Measurements from ENCODE around the gene MYL5. TPM values are rescaled to one million over a fixed set of nuclear protein-coding genes. Genes with fewer than 3 reads are reported as not detected.

Gene MYL5
- total and polyA plus RNA-seq, 2 experiments from 2014 or later: 21.9 to 24.5 TPM

DNA sequence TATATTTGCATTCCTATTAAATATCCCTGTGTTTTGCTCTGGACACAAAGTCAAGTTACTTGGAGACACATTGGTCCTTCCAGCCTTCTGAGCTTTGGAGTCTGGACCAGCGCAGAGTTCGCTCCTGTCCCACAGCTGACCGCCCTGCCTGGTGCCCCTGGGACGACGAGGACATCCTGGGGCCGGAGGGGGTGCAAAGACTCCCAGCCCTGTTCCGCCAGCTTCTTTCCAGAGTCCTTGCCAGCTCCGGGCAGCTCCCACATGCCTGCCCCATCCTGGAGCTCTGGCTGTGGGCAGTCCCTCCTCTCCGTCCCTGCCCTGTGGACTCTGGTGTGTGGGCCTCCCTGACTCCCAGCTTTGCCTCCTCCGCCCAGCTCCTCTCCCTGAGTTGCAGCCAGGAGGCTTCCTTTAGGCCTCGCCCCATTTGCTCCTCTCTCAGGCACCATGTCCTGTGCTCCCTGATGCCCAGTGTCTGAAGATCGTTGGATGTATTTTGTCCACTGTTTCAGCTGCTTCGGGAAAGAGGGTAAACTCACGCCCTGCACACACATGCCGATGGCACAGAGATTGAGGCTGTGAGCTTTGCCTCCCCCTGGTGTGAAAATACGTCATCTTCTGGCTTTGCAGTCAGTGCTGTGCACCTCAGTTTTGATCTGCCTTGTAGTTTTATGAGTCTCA is 26.4 kb downstream of the MYL5 start:
- in situ Hi-C loops (cut with MboI): no loop called here
- Histone ChIP-seq H2AFZ (no peak overlapping the region), H3K79me2 (ENCODE audit: insufficient read depth) (peaks cover 1% of the 10 kb centered on the region), H3K27ac (no peak overlapping the region), H3K36me3 (ENCODE audit: low read depth) (no peaks in the 10 kb centered on the region), H3K9me2 (ENCODE audit: insufficient read depth) (no peaks in the 10 kb centered on the region), H3K4me1 (ENCODE audit: insufficient read depth) (no peaks in the 10 kb centered on the region), H4K20me1 (ENCODE audit: insufficient read depth) (no peaks in the 10 kb centered on the region), H3F3A (ENCODE audit: insufficient read depth) (no peaks in the 10 kb centered on the region), H3K4me3 (no peak overlapping the region), H3K4me2 (ENCODE audit: unreplicated experiment) (no peak overlapping the region), H3K27me3 (replicated peaks; ENCODE audit: insufficient read depth) (no peaks in the 10 kb centered on the region), H3K9ac (no peak overlapping the region), H3K9me3 (ENCODE audit: low read depth) (no peaks in the 10 kb centered on the region)
- TF ChIP-seq EZH2phosphoT487 (IDR thresholded peaks at IDR 0.05; ENCODE audit: insufficient read depth, low read depth) (no peak), EZH2 (IDR thresholded peaks at IDR 0.05; ENCODE audit: insufficient read depth, poor library complexity, severe bottlenecking) (no peak)
- WGBS, 2 experiments (ENCODE audit: low coverage in 1 of 2, low lambda C conversion rate in 2 of 2, missing lambda C conversion rate in 2 of 2): 68 to 71% methylated on average over 16 of the region's 16 CpGs
- no peak for DNase-seq

GRCh38 chr4:702618-703048 is 28.3 kb downstream of the MYL5 start:
- Histone ChIP-seq H3K27ac (no peak overlapping the region), H3K4me3 (no peak overlapping the region), H2AFZ (no peak overlapping the region), H3K79me2 (ENCODE audit: insufficient read depth) (peaks cover 20% of the 10 kb centered on the region), H3K9me3 (ENCODE audit: low read depth) (no peaks in the 10 kb centered on the region), H3K27me3 (replicated peaks; ENCODE audit: insufficient read depth) (no peaks in the 10 kb centered on the region), H4K20me1 (ENCODE audit: insufficient read depth) (no peaks in the 10 kb centered on the region), H3K4me2 (ENCODE audit: unreplicated experiment) (no peak overlapping the region), H3K9ac (no peak overlapping the region), H3K36me3 (ENCODE audit: low read depth) (no peaks in the 10 kb centered on the region), H3F3A (ENCODE audit: insufficient read depth) (no peaks in the 10 kb centered on the region), H3K4me1 (ENCODE audit: insufficient read depth) (no peaks in the 10 kb centered on the region), H3K9me2 (ENCODE audit: insufficient read depth) (no peaks in the 10 kb centered on the region)
- in situ Hi-C loops (cut with MboI): no loop called here
- 87 to 93% methylated on average over 7 of the region's 7 CpGs for WGBS, 2 experiments (ENCODE audit: low coverage in 1 of 2, low lambda C conversion rate in 2 of 2, missing lambda C conversion rate in 2 of 2)
- no peak for DNase-seq
- no peak for TF ChIP-seq EZH2phosphoT487 (IDR thresholded peaks at IDR 0.05; ENCODE audit: insufficient read depth, low read depth)
- no peak for TF ChIP-seq EZH2 (IDR thresholded peaks at IDR 0.05; ENCODE audit: insufficient read depth, poor library complexity, severe bottlenecking)

DNA sequence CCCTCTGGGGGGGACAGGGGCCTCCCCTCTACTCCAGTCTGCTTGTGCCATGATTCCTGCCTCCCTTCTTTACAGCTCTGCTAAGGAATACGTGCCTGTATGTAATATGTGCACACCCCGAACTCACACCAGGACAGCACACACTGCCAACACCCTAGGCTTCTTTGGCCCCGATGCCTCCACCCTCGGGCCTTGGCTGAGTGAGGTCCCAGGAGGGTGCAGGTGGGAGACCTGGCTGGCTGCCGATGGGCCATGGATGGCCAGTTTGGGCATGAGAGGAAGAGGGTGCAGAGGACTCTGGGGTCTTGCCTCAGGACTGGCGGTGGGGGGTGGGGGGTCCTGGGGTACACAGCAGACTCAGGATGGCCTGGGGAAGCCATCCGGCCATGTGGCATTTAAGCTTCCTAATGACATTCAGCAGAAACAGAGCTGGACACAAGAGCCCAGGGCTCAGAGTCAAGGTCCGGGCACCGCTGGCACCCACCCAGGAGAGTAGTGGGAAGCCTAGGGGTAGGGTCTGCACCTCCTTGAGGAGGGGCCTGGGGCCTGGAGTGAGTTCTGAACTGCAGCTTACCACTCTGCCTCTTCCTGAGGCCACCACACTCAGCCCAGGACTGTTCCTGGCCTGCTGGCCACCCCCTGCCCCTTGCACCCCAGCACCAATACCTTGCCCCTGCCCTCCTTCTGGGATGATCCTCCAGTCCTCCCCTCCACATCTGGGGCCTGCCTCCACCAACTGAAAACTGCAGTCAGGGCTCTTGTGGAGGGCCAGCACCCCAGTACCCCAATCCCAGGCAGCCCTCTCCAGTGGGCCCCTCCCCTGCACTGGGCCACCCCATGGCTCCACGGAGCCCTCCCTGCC is 29.2 kb downstream of the MYL5 start:
- no peak overlapping the region for H3K4me3 ChIP-seq
- WGBS, 2 experiments (ENCODE audit: low coverage in 1 of 2, low lambda C conversion rate in 2 of 2, missing lambda C conversion rate in 2 of 2): 84 to 90% methylated on average over 8 to 10 of the region's 10 CpGs
- H3K9me3 ChIP-seq (ENCODE audit: low read depth): no peaks in the 10 kb centered on the region
- H3K9ac ChIP-seq: no peak overlapping the region
- no peaks in the 10 kb centered on the region for H4K20me1 ChIP-seq (ENCODE audit: insufficient read depth)
- no peak overlapping the region for H3K27ac ChIP-seq
- H3K4me1 ChIP-seq (ENCODE audit: insufficient read depth): peaks cover 6% of the 10 kb centered on the region; the same call in 1 of the 2 replicates
- no peak for DNase-seq
- H3K27me3 ChIP-seq (replicated peaks; ENCODE audit: insufficient read depth): no peaks in the 10 kb centered on the region
- TF ChIP-seq EZH2phosphoT487 (IDR thresholded peaks at IDR 0.05; ENCODE audit: insufficient read depth, low read depth) (no peak), EZH2 (IDR thresholded peaks at IDR 0.05; ENCODE audit: insufficient read depth, poor library complexity, severe bottlenecking) (no peak)
- H2AFZ ChIP-seq: no peak overlapping the region
- no peaks in the 10 kb centered on the region for H3F3A ChIP-seq (ENCODE audit: insufficient read depth)
- H3K9me2 ChIP-seq (ENCODE audit: insufficient read depth): no peaks in the 10 kb centered on the region
- no peaks in the 10 kb centered on the region for H3K36me3 ChIP-seq (ENCODE audit: low read depth)
- in situ Hi-C loops (cut with MboI): no loop called here
- H3K4me2 ChIP-seq (ENCODE audit: unreplicated experiment): no peak overlapping the region
- peaks cover 30% of the 10 kb centered on the region for H3K79me2 ChIP-seq (ENCODE audit: insufficient read depth)

DNA sequence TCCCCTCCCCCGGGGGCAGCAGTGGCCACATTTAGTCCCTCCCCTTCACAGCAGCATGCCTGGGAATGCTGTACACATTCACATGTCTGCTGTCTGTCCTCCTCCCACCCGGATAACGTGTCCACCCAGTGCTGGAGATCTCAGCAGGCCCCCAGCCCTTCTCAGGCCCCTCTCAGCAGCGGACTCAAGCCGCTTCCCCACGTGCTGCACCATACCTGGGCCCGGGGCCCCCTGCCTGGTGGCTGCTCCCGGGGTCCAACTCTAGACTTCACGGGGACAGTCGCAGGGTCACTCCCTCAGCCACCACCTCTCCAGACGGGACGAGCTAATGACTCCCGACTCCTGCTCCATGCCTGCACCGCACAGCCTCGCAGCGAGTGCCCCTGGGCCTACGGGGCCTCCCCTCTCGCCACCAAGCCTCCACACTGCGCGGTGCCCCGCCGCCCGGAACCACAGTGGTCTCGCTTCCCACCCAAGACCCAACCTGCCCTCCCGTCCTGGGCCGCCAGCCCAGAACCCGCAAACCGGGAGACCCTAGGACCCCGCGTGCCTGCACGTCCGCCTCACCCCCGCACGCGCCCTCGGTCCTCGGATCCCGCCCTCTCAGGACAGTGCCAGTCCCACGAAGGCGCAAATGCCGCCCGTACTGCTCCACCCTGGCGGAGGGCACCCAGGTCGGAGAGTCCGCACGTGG is 30.0 kb downstream of the MYL5 start:
- no peaks in the 10 kb centered on the region for H3K9me2 ChIP-seq (ENCODE audit: insufficient read depth)
- WGBS, 2 experiments (ENCODE audit: low coverage in 1 of 2, low lambda C conversion rate in 2 of 2, missing lambda C conversion rate in 2 of 2): 92 to 94% methylated on average over 35 to 46 of the region's 46 CpGs
- no peak overlapping the region for H2AFZ ChIP-seq
- 0 out of 2 replicates have a peak, but pooled peaks cover 3% of the 10 kb centered on the region for H3F3A ChIP-seq (ENCODE audit: insufficient read depth)
- peaks cover 38% of the 10 kb centered on the region for H3K79me2 ChIP-seq (ENCODE audit: insufficient read depth)
- H3K27me3 ChIP-seq (replicated peaks; ENCODE audit: insufficient read depth): no peaks in the 10 kb centered on the region
- H3K9ac ChIP-seq: no peak overlapping the region
- no peak overlapping the region for H3K4me2 ChIP-seq (ENCODE audit: unreplicated experiment)
- TF ChIP-seq EZH2 (IDR thresholded peaks at IDR 0.05; ENCODE audit: insufficient read depth, poor library complexity, severe bottlenecking): no peak
- TF ChIP-seq EZH2phosphoT487 (IDR thresholded peaks at IDR 0.05; ENCODE audit: insufficient read depth, low read depth): no peak
- in situ Hi-C loops (cut with MboI): no loop called here
- H3K9me3 ChIP-seq (ENCODE audit: low read depth): no peaks in the 10 kb centered on the region
- H3K36me3 ChIP-seq (ENCODE audit: low read depth): no peaks in the 10 kb centered on the region
- no peak overlapping the region for H3K27ac ChIP-seq
- H3K4me1 ChIP-seq (ENCODE audit: insufficient read depth): peaks cover 7% of the 10 kb centered on the region; the same call in 1 of the 2 replicates
- DNase-seq: no peak
- H3K4me3 ChIP-seq: no peak overlapping the region
- H4K20me1 ChIP-seq (ENCODE audit: insufficient read depth): peaks cover 2% of the 10 kb centered on the region; the same call in 1 of the 2 replicates
